Astrocyte (in vitro differentiated cells and primary cell): ENCODE data around the gene SMOC2. TPM values are rescaled to one million over a fixed set of nuclear protein-coding genes. Genes with fewer than 3 reads are reported as not detected.

Experiments
- DNase-seq: peaks from one replicate; pipeline ENCODE4 v3.0.0-alpha.2; 2010; ENCODE audit warnings: low read depth
- FAIRE-seq: peaks from 2 replicates; lab custom pipeline; 2011; peaks lifted over from hg19 to GRCh38; lab: Jason Lieb, UNC
- H2AFZ ChIP-seq: 2 replicates; pipeline ENCODE4 v1.6.0; 2012; ENCODE audit warnings: low read depth, low read length, inconsistent platforms
- H3K27ac ChIP-seq: 2 replicates; pipeline ENCODE4 v1.5.1; 2011; ENCODE audit warnings: low read depth, low read length, inconsistent platforms
- H3K27me3 ChIP-seq: 2 replicates; pipeline ENCODE4 v1.6.0; 2011; ENCODE audit warnings: low read length, inconsistent platforms; ENCODE audit not compliant: insufficient read depth
- H3K36me3 ChIP-seq: 2 replicates; pipeline ENCODE4 v1.5.1; 2011; ENCODE audit warnings: low read length, inconsistent platforms; ENCODE audit not compliant: insufficient read depth
- H3K4me1 ChIP-seq: 2 replicates; pipeline ENCODE4 v1.5.1; 2011; ENCODE audit warnings: low read length, inconsistent platforms; ENCODE audit not compliant: insufficient read depth
- H3K4me2 ChIP-seq: 2 replicates; pipeline ENCODE4 v1.6.0; 2012; ENCODE audit warnings: low read length, inconsistent platforms
- H3K4me3 ChIP-seq: 2 replicates; pipeline ENCODE4 v1.5.1; 2011; ENCODE audit warnings: low read depth, mild to moderate bottlenecking, low read length, inconsistent platforms; ENCODE audit not compliant: insufficient read depth
- H3K79me2 ChIP-seq: 2 replicates; pipeline ENCODE4 v1.6.0; 2012; ENCODE audit warnings: mild to moderate bottlenecking, low read length, inconsistent platforms; ENCODE audit not compliant: insufficient read depth
- H3K9ac ChIP-seq: 2 replicates; pipeline ENCODE4 v1.6.0; 2012; ENCODE audit warnings: mild to moderate bottlenecking, low read length, inconsistent platforms
- H3K9me3 ChIP-seq: 2 replicates; pipeline ENCODE4 v1.5.1; 2012; ENCODE audit warnings: low read depth, mild to moderate bottlenecking, low read length, inconsistent platforms; ENCODE audit not compliant: insufficient read depth
- H4K20me1 ChIP-seq: 2 replicates; pipeline ENCODE4 v1.6.0; 2012; ENCODE audit warnings: low read length, inconsistent platforms; ENCODE audit not compliant: insufficient read depth
- H3K27ac Mint-ChIP-seq: one replicate; pipeline ENCODE4 v1.8.0; 2021; ENCODE audit warnings: mild to moderate bottlenecking, mixed read lengths; ENCODE audit not compliant: unreplicated experiment
- H3K27me3 Mint-ChIP-seq: one replicate; pipeline ENCODE4 v1.8.0; 2021; ENCODE audit warnings: low read depth, mixed read lengths; ENCODE audit not compliant: unreplicated experiment
- H3K36me3 Mint-ChIP-seq: one replicate; pipeline ENCODE4 v1.8.0; 2021; ENCODE audit warnings: low read depth, mixed read lengths; ENCODE audit not compliant: unreplicated experiment
- H3K4me1 Mint-ChIP-seq: one replicate; pipeline ENCODE4 v1.8.0; 2021; ENCODE audit warnings: low read depth, mixed read lengths; ENCODE audit not compliant: unreplicated experiment
- H3K4me3 Mint-ChIP-seq: one replicate; pipeline ENCODE4 v1.8.0; 2021; ENCODE audit warnings: mild to moderate bottlenecking, moderate library complexity, mixed read lengths; ENCODE audit not compliant: unreplicated experiment
- H3K9me3 Mint-ChIP-seq: one replicate; pipeline ENCODE4 v1.8.0; 2021; ENCODE audit warnings: mild to moderate bottlenecking, mixed read lengths; ENCODE audit not compliant: unreplicated experiment
- CTCF ChIP-seq: IDR thresholded peaks from 2 replicates; pipeline ENCODE4 v1.5.1; 2011; ENCODE audit warnings: low read depth, mild to moderate bottlenecking, inconsistent platforms, low read length, moderate library complexity; ENCODE audit not compliant: insufficient read depth
- EZH2 ChIP-seq: IDR thresholded peaks from 2 replicates; pipeline ENCODE4 v1.6.1; 2012; ENCODE audit warnings: mild to moderate bottlenecking, low read length, inconsistent platforms; ENCODE audit not compliant: insufficient read depth
- total RNA-seq: library from RNA; stranded (reverse); gene quantifications from 2 replicates; pipeline ENCODE4 v1.2.1, GENCODE V29; 2021

SMOC2 gene
- total RNA-seq, 1 donor from 2014 or later = 0.93 TPM

- FAIRE-seq = no peak
- H3K9me3 ChIP-seq = no peaks in the 10 kb centered on the region
- TF ChIP-seq EZH2 (no peak), CTCF (no peak)
- H3K4me1 ChIP-seq = no peaks in the 10 kb centered on the region
- H4K20me1 ChIP-seq = no peaks in the 10 kb centered on the region
- H3K79me2 ChIP-seq = no peaks in the 10 kb centered on the region
- no peaks in the 10 kb centered on the region for H3K36me3 ChIP-seq
- H3K4me3 ChIP-seq = no peak overlapping the region
- peaks cover 11% of the 10 kb centered on the region for H3K27me3 ChIP-seq
- Mint-ChIP-seq H3K27ac (no peak overlapping the region), H3K4me3 (no peak overlapping the region), H3K4me1 (peaks cover 1% of the 10 kb centered on the region), H3K9me3 (no peaks in the 10 kb centered on the region), H3K27me3 (peaks cover 31% of the 10 kb centered on the region), H3K36me3 (no peaks in the 10 kb centered on the region)
- no peak for DNase-seq
- H3K27ac ChIP-seq = no peak overlapping the region
- H2AFZ ChIP-seq = no peak overlapping the region
- H3K4me2 ChIP-seq = no peak overlapping the region
- no peak overlapping the region for H3K9ac ChIP-seq
Measured at GRCh38 chr6:168538892-168539811, 98.2 kb downstream of the SMOC2 start.

- Histone ChIP-seq H3K27me3 (peaks cover 11% of the 10 kb centered on the region), H3K4me2 (no peak overlapping the region), H4K20me1 (no peaks in the 10 kb centered on the region), H3K4me1 (no peaks in the 10 kb centered on the region), H3K27ac (no peak overlapping the region), H3K79me2 (no peaks in the 10 kb centered on the region), H3K9ac (no peak overlapping the region), H3K9me3 (no peaks in the 10 kb centered on the region), H3K4me3 (no peak overlapping the region), H2AFZ (no peak overlapping the region), H3K36me3 (no peaks in the 10 kb centered on the region)
- no peak for TF ChIP-seq EZH2
- no peak for TF ChIP-seq CTCF
- DNase-seq = no peak
- Mint-ChIP-seq H3K9me3 (no peaks in the 10 kb centered on the region), H3K27ac (no peak overlapping the region), H3K4me3 (no peak overlapping the region), H3K36me3 (no peaks in the 10 kb centered on the region), H3K4me1 (peaks cover 1% of the 10 kb centered on the region), H3K27me3 (peaks cover 27% of the 10 kb centered on the region)
- no peak for FAIRE-seq
Measured at GRCh38 chr6:168540713-168541291, 99.8 kb downstream of the SMOC2 start.

GRCh38 chr6:168541307-168541706, 100.3 kb downstream of the SMOC2 start:
- Histone ChIP-seq H3K9ac (no peak overlapping the region), H3K79me2 (no peaks in the 10 kb centered on the region), H3K4me3 (no peak overlapping the region), H3K4me1 (no peaks in the 10 kb centered on the region), H3K27ac (no peak overlapping the region), H3K36me3 (no peaks in the 10 kb centered on the region), H3K4me2 (no peak overlapping the region), H4K20me1 (no peaks in the 10 kb centered on the region), H2AFZ (no peak overlapping the region), H3K27me3 (peaks cover 11% of the 10 kb centered on the region), H3K9me3 (no peaks in the 10 kb centered on the region)
- H3K27me3 Mint-ChIP-seq = peaks cover 25% of the 10 kb centered on the region
- H3K9me3 Mint-ChIP-seq = no peaks in the 10 kb centered on the region
- H3K4me3 Mint-ChIP-seq = no peak overlapping the region
- H3K36me3 Mint-ChIP-seq = no peaks in the 10 kb centered on the region
- DNase-seq (no peak), FAIRE-seq (no peak)
- H3K27ac Mint-ChIP-seq = no peak overlapping the region
- TF ChIP-seq CTCF = no peak
- no peak for TF ChIP-seq EZH2
- H3K4me1 Mint-ChIP-seq = peaks cover 1% of the 10 kb centered on the region
